HepG2 (cell line): ENCODE data around the gene MFSD2A. TPM values are rescaled to one million over a fixed set of nuclear protein-coding genes. Genes with fewer than 3 reads are reported as not detected.

ENCODE experiments used
- ATAC-seq: fragments of 200-7000 bp; cut with Tn5 transposase; 3 replicates; pipeline ENCODE4 v1.9.1; 2020; ENCODE audit warnings: mild to moderate bottlenecking, moderate library complexity
- BruUV-seq: library from RNA; stranded (reverse); fragments of 400-500 nt; replicated peaks from 2 replicates; lab custom pipeline; 2021; lab: Mats Ljungman, UMichigan
- CTCF ChIA-PET: fragments of 300-600 bp; formaldehyde crosslinking; extraction: SDS; loops from one replicate; lab custom pipeline; 2021; ENCODE audit warnings: low total read pairs, inconsistent platforms, low intra/inter-chr PET ratio; lab: Yijun Ruan, JAX
- POLR2A ChIA-PET: fragments of 350-600 bp; sonication (Branson Sonifier 250); formaldehyde crosslinking; loops from one replicate; lab custom pipeline; 2020; ENCODE audit warnings: antibody characterized with exemption, inconsistent platforms; lab: Yijun Ruan, JAX
- DNase-seq: peaks from one replicate; pipeline ENCODE4 v3.0.0-alpha.2; 2015; ENCODE audit warnings: low spot score
- FAIRE-seq: peaks from 3 replicates; lab custom pipeline; 2011; peaks lifted over from hg19 to GRCh38; lab: Jason Lieb, UNC
- H2AFZ ChIP-seq: one replicate; pipeline ENCODE4 v1.6.1; 2011; ENCODE audit warnings: low read length, inconsistent platforms
- H3K27ac ChIP-seq: fragments of 300-600 bp; 3 replicates; pipeline ENCODE4 v1.8.0; 2011; ENCODE audit warnings: mixed run types, mild to moderate bottlenecking, mixed read lengths, low read length, inconsistent platforms; ENCODE audit not compliant: insufficient read depth; ENCODE audit errors: extremely low read length
- H3K27me3 ChIP-seq, 2 experiments: fragments of 200-600 bp in 1 of 2; 2 replicates in 1 of 2; 3 replicates in 1 of 2; pipeline versions ENCODE4 v1.6.0 to v1.8.0; 2011; ENCODE audit warnings: low read length in 2 of 2, mild to moderate bottlenecking in 2 of 2, moderate library complexity in 2 of 2, inconsistent platforms in 1 of 2; ENCODE audit not compliant: insufficient read depth in 2 of 2, control insufficient read depth in 1 of 2
- H3K36me3 ChIP-seq, 2 experiments: fragments of 200-600 bp in 1 of 2; replicated peaks in 1 of 2; 2 replicates in 1 of 2; 3 replicates in 1 of 2; pipeline versions ENCODE4 v1.5.1 to v1.8.0; 2011; ENCODE audit warnings: low read length in 2 of 2, inconsistent platforms in 1 of 2; ENCODE audit not compliant: insufficient read depth in 2 of 2, control insufficient read depth in 1 of 2
- H3K4me1 ChIP-seq: 2 replicates; pipeline ENCODE4 v1.5.1; 2012; ENCODE audit warnings: low read length, inconsistent platforms; ENCODE audit not compliant: insufficient read depth
- H3K4me2 ChIP-seq: 2 replicates; pipeline ENCODE4 v1.6.0; 2011; ENCODE audit warnings: low read depth, low read length, inconsistent platforms
- H3K4me3 ChIP-seq, 3 experiments: fragments of 200-600 bp in 1 of 3; sonication (generic), shearing (Covaris generic) in 1 of 3; replicated peaks in 1 of 3; 2 replicates each; pipeline ENCODE4 v1.5.1; 2011 to 2016; ENCODE audit warnings: low read length in 3 of 3, inconsistent platforms in 2 of 3, low read depth in 2 of 3, mild to moderate bottlenecking in 2 of 3, control low read depth in 1 of 3, mixed read lengths in 1 of 3; ENCODE audit not compliant: insufficient read depth in 1 of 3
- H3K79me2 ChIP-seq: one replicate; pipeline ENCODE4 v1.6.1; 2011; ENCODE audit warnings: low read length, inconsistent platforms; ENCODE audit not compliant: insufficient read depth
- H3K9ac ChIP-seq: 2 replicates; pipeline ENCODE4 v1.6.0; 2011; ENCODE audit warnings: mild to moderate bottlenecking, low read depth, low read length, inconsistent platforms; ENCODE audit not compliant: insufficient read depth
- H3K9me3 ChIP-seq: 2 replicates; pipeline ENCODE4 v1.5.1; 2012; ENCODE audit warnings: mild to moderate bottlenecking, low read length
- H4K20me1 ChIP-seq: 2 replicates; pipeline ENCODE4 v1.6.0; 2011; ENCODE audit warnings: inconsistent platforms, mild to moderate bottlenecking, low read length, moderate library complexity; ENCODE audit not compliant: insufficient read depth
- CEBPB ChIP-seq: IDR thresholded peaks from 2 replicates; pipeline ENCODE4 v1.6.1; 2011; ENCODE audit warnings: low read depth, low read length, improper control_type of control experiment, borderline replicate concordance
- MYC ChIP-seq: sonication (generic); formaldehyde crosslinking; IDR thresholded peaks from 2 replicates; pipeline ENCODE4 v1.9.0; 2021; ENCODE audit warnings: missing genetic modification reagents, borderline replicate concordance
- MYNN ChIP-seq: sonication (generic); formaldehyde crosslinking; IDR thresholded peaks from 2 replicates; pipeline ENCODE4 v1.4.0; 2020; ENCODE audit warnings: mild to moderate bottlenecking, low read depth, missing genetic modification reagents
- REPIN1 ChIP-seq: sonication (generic); formaldehyde crosslinking; IDR thresholded peaks from 2 replicates; pipeline ENCODE4 v1.8.0; 2022; ENCODE audit warnings: missing genetic modification reagents, low read depth, mild to moderate bottlenecking, borderline replicate concordance
- RORA ChIP-seq: sonication (generic); formaldehyde crosslinking; IDR thresholded peaks from 2 replicates; pipeline ENCODE4 v1.5.0; 2020; ENCODE audit warnings: mild to moderate bottlenecking, missing genetic modification reagents, moderate library complexity
- SP4 ChIP-seq: sonication (generic); formaldehyde crosslinking; IDR thresholded peaks from 2 replicates; pipeline ENCODE4 v1.8.1; 2023; ENCODE audit warnings: mild to moderate bottlenecking, missing genetic modification reagents
- TCF12 ChIP-seq, 2 experiments: fragments of 450-650 bp in 1 of 2; sonication (generic) in 1 of 2; formaldehyde crosslinking in 1 of 2; IDR thresholded peaks; 2 replicates each; pipeline versions ENCODE4 v1.6.1 to v1.8.0; 2017 to 2022; ENCODE audit warnings: antibody characterized with exemption in 1 of 2, mild to moderate bottlenecking in 1 of 2, missing genetic modification reagents in 1 of 2, moderate library complexity in 1 of 2
- ZNF292 ChIP-seq: sonication (generic); formaldehyde crosslinking; IDR thresholded peaks from 2 replicates; pipeline ENCODE4 v1.8.1; 2022; ENCODE audit warnings: mild to moderate bottlenecking, low read depth, missing genetic modification reagents, borderline replicate concordance
- WGBS: methylation state at CpG from one replicate; pipeline ENCODE4 v1.1.6; 2017; ENCODE audit warnings: low lambda C conversion rate; 5-methylcytosine and 5-hydroxymethylcytosine counted together
- in situ Hi-C: cut with HindIII; loops from 2 replicates; pipeline ENCODE4 v1.10.0; 2017; ENCODE audit warnings: low pct_unique_long_range_greater_than_20kb; ENCODE audit not compliant: extremely low pct_ligation_motif_present
- intact Hi-C: fragments of 100-400 bp; cut with micrococcal nuclease; formaldehyde crosslinking; loops from one replicate; pipeline ENCODE4 v1.10.0; 2022; ENCODE audit not compliant: unreplicated experiment
- polyA plus RNA-seq, 8 experiments: library from polyadenylated mRNA; depleted of rRNA in 3 of 8; stranded (reverse) in 7 of 8; unstranded in 1 of 8; fragments of >200 nt; fragmentation: Illumina TruSeq in 4 of 8; extraction: Trizol in 4 of 8; gene quantifications; 2 replicates each; pipeline versions ENCODE4 v1.2.1 to v1.2.3, GENCODE V29; 2011 to 2016; ENCODE audit warnings: low read depth in 4 of 8, missing spikeins in 1 of 8, mixed read lengths in 1 of 8; ENCODE audit not compliant: insufficient read depth in 1 of 8
- total RNA-seq, 5 experiments: library from RNA; depleted of rRNA; stranded (reverse); fragments of >200 nt; fragmentation: Illumina TruSeq; extraction: Trizol; gene quantifications; 2 replicates each; pipeline ENCODE4 v1.2.3, GENCODE V29; 2016; ENCODE audit warnings: low read depth in 1 of 5
- TF ChIP-seq, protein P1 (sequence below): sonication (generic); formaldehyde crosslinking; IDR thresholded peaks from 2 replicates; pipeline ENCODE4 v1.8.1; 2023; ENCODE audit warnings: mild to moderate bottlenecking, missing genetic modification reagents

MFSD2A gene
- total and polyA plus RNA-seq, 2 of the 13 experiments (the other 11 are each of a cell fraction or from before 2014, with no cell fraction given) = 0.08 TPM; not detected in 1

DNA sequence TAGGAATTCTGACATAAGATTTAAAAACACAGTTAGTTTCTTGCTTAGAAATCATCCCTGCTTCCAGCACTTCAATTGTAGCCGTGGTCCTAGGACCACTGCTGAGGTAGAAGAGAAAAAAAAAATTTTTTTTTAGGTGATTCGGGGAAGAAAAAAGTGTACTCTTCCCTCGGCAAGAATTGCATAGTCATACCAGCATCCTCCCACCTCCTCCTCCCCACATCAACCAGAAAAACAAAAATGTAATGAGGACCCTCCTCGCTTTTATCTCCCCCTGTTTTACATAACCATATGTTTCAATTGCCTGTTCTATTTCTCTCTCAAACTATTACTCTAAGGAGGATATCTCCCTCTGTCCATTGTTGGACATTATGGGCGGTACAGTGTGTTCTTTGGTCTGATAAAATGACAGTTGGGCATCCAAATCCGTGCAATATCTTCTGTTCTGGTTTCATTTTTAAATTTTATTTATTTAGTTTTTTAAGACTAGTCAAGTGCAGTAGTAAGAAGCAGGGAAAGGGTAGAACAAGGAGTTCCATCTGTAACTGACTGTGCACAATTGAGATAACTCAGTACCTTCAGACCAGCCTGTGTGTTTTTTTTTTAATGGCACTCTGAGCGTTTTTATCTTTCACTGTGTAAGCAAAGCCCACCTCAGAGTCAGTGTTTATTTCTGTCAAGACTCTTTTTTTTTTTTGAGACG, 10.4 kb upstream of the MFSD2A start (continued):
- no peak for TF ChIP-seq MYC (CRISPR knock-in tag)

GRCh38 chr1:39946216-39946615, 8.7 kb upstream of the MFSD2A start:
- H3K4me2 ChIP-seq = no peak overlapping the region
- no TSS peak for BruUV-seq
- H3K36me3 ChIP-seq = no peaks in the 10 kb centered on the region
- in situ Hi-C loops = no loop called here
- no peaks in the 10 kb centered on the region for H4K20me1 ChIP-seq
- 31% methylated on average over 4 of the region's 4 CpGs for whole genome bisulfite sequencing
- TF ChIP-seq ZNF292 (CRISPR knock-in tag) (no peak), SP4 (CRISPR knock-in tag) (no peak), REPIN1 (CRISPR knock-in tag) (no peak), CEBPB (no peak), MYNN (CRISPR knock-in tag) (no peak), TCF12 (IDR thresholded peaks at IDR 0.05) (no peak), TCF12 (CRISPR knock-in tag; IDR thresholded peaks at IDR 0.05) (no peak), RORA (CRISPR knock-in tag) (no peak)
- TF ChIP-seq, protein P1, sequence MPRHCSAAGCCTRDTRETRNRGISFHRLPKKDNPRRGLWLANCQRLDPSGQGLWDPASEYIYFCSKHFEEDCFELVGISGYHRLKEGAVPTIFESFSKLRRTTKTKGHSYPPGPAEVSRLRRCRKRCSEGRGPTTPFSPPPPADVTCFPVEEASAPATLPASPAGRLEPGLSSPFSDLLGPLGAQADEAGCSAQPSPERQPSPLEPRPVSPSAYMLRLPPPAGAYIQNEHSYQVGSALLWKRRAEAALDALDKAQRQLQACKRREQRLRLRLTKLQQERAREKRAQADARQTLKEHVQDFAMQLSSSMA = no peak
- TF ChIP-seq, all 625 proteins: peak for 0
- ATAC-seq = no peak
- Histone ChIP-seq H3K27ac (no peak overlapping the region), H2AFZ (no peak overlapping the region), H3K4me1 (no peaks in the 10 kb centered on the region), H3K9me3 (no peaks in the 10 kb centered on the region), H3K9ac (no peak overlapping the region), H3K4me3 (no peak overlapping the region), H3K27me3 (peaks cover 0 to 11% of the 10 kb centered on the region in 2 experiments; a peak in 2 of 5 replicates), H3K79me2 (no peaks in the 10 kb centered on the region)
- no peak for FAIRE-seq
- intact Hi-C loops = no loop called here
- DNase-seq = no peak
- ChIA-PET POLR2A (no interaction called here), CTCF (no interaction called here)
